OCI-LY1 (cell line): ENCODE results near the gene DPY19L3.
"Not testable (repeated sequence)": the region's sequence is repeated elsewhere in the genome, so short reads cannot be mapped to it uniquely, and the experiment has no call there.

ENCODE experiments used
- H2AFZ ChIP-seq: fragments of 200-600 bp; sonication (generic), shearing (Covaris generic); 2 replicates; pipeline ENCODE4 v1.6.0; 2014; ENCODE audit warnings: antibody characterized with exemption, mild to moderate bottlenecking, low read length
- H3F3A ChIP-seq: fragments of 200-600 bp; sonication (generic), shearing (Covaris generic); 2 replicates; pipeline ENCODE4 v1.6.0; 2014; ENCODE audit warnings: mild to moderate bottlenecking, antibody characterized with exemption, low read length, moderate library complexity; ENCODE audit not compliant: insufficient read depth
- H3K27ac ChIP-seq: fragments of 200-600 bp; sonication (generic); 2 replicates; pipeline ENCODE4 v1.5.1; 2014; ENCODE audit warnings: low read length, mixed run types, mild to moderate bottlenecking, low read depth; ENCODE audit not compliant: poor library complexity, severe bottlenecking
- H3K27me3 ChIP-seq: fragments of 200-600 bp; sonication (generic); 2 replicates; pipeline ENCODE4 v1.6.0; 2014; ENCODE audit warnings: antibody characterized with exemption, mild to moderate bottlenecking, low read length, moderate library complexity; ENCODE audit not compliant: insufficient read depth
- H3K36me3 ChIP-seq: fragments of 200-600 bp; sonication (generic); 2 replicates; pipeline ENCODE4 v1.6.1; 2014; ENCODE audit warnings: mild to moderate bottlenecking, antibody characterized with exemption, low read length, moderate library complexity, mixed read lengths; ENCODE audit not compliant: insufficient read depth
- H3K4me1 ChIP-seq: fragments of 200-600 bp; sonication (generic); 2 replicates; pipeline ENCODE4 v1.5.1; 2014; ENCODE audit warnings: mild to moderate bottlenecking, low read length, moderate library complexity; ENCODE audit not compliant: insufficient read depth, severe bottlenecking
- H3K4me2 ChIP-seq: fragments of 200-600 bp; sonication (generic), shearing (Covaris generic); 2 replicates; pipeline ENCODE4 v1.6.1; 2014; ENCODE audit warnings: low read length
- H3K4me3 ChIP-seq: fragments of 200-600 bp; sonication (generic); 2 replicates; pipeline ENCODE4 v1.5.1; 2014; ENCODE audit warnings: low read length, low read depth, mild to moderate bottlenecking, mixed read lengths; ENCODE audit not compliant: poor library complexity, severe bottlenecking
- H3K79me2 ChIP-seq: fragments of 200-600 bp; shearing (Covaris generic); 2 replicates; pipeline ENCODE4 v1.6.1; 2016; ENCODE audit warnings: mixed run types, low read length, mixed read lengths; ENCODE audit not compliant: insufficient read depth
- H3K9ac ChIP-seq: fragments of 200-600 bp; sonication (generic), shearing (Covaris generic); 2 replicates; pipeline ENCODE4 v1.6.1; 2014; ENCODE audit warnings: mild to moderate bottlenecking, low read length, mixed read lengths
- H3K9me2 ChIP-seq: fragments of 200-600 bp; sonication (generic), shearing (Covaris generic); 2 replicates; pipeline ENCODE4 v1.6.1; 2014; ENCODE audit warnings: low read depth, mild to moderate bottlenecking, low read length, mixed read lengths
- H3K9me3 ChIP-seq: fragments of 200-600 bp; shearing (Covaris generic); 2 replicates; pipeline ENCODE4 v1.6.1; 2014; ENCODE audit warnings: low read length, mixed read lengths
- H4K20me1 ChIP-seq: fragments of 200-600 bp; sonication (generic), shearing (Covaris generic); 2 replicates; pipeline ENCODE4 v1.6.0; 2016; ENCODE audit warnings: mild to moderate bottlenecking, low read length; ENCODE audit not compliant: insufficient read depth
- CTCF ChIP-seq: fragments of 200-600 bp; sonication (generic), shearing (Covaris generic); IDR thresholded peaks from 2 replicates; pipeline ENCODE4 v1.5.1; 2017; ENCODE audit warnings: mild to moderate bottlenecking, antibody characterized with exemption, low read length, moderate library complexity, mixed read lengths
- EZH2 ChIP-seq: fragments of 200-600 bp; sonication (generic), shearing (Covaris generic); IDR thresholded peaks from 2 replicates; pipeline ENCODE4 v1.8.0; 2017; ENCODE audit warnings: borderline replicate concordance, mixed run types, mild to moderate bottlenecking, antibody characterized with exemption, low read length, moderate library complexity, mixed read lengths

The DPY19L3 gene

GRCh38 chr19:32377088-32377487, 28.5 kb upstream of the DPY19L3 start:
- H3K9me2 ChIP-seq, H3K79me2 ChIP-seq, H3K9me3 ChIP-seq, H3K4me2 ChIP-seq, H2AFZ ChIP-seq, H4K20me1 ChIP-seq, H3K27ac ChIP-seq, H3K4me1 ChIP-seq, H3K9ac ChIP-seq, H3K4me3 ChIP-seq, H3F3A ChIP-seq, H3K27me3 ChIP-seq: not testable (repeated sequence)
- TF ChIP-seq CTCF, result peak; percentile 30; the same call in 1 of the 2 replicates
- peaks cover 62% of the 10 kb centered on the region for H3K36me3 ChIP-seq

GRCh38 chr19:32380269-32380668, 25.3 kb upstream of the DPY19L3 start:
- Histone ChIP-seq H3K9me3 (no peaks in the 10 kb centered on the region), H3K4me1 (no peaks in the 10 kb centered on the region), H3F3A (no peaks in the 10 kb centered on the region), H2AFZ (no peak overlapping the region), H3K9ac (no peak overlapping the region), H3K9me2 (no peaks in the 10 kb centered on the region), H4K20me1 (no peaks in the 10 kb centered on the region), H3K36me3 (peaks cover 60% of the 10 kb centered on the region), H3K27me3 (no peaks in the 10 kb centered on the region), H3K4me3 (no peak overlapping the region), H3K79me2 (no peaks in the 10 kb centered on the region), H3K4me2 (no peak overlapping the region), H3K27ac (no peak overlapping the region)
- no peak for TF ChIP-seq EZH2
- no peak for TF ChIP-seq CTCF

- Histone ChIP-seq H3K27ac (no peak overlapping the region), H3K36me3 (peaks cover 21% of the 10 kb centered on the region), H2AFZ (no peak overlapping the region), H3K9me3 (no peaks in the 10 kb centered on the region), H3K4me2 (no peak overlapping the region), H3K79me2 (no peaks in the 10 kb centered on the region), H3F3A (no peaks in the 10 kb centered on the region), H4K20me1 (no peaks in the 10 kb centered on the region), H3K9ac (no peak overlapping the region), H3K4me3 (no peak overlapping the region), H3K9me2 (no peaks in the 10 kb centered on the region), H3K27me3 (no peaks in the 10 kb centered on the region), H3K4me1 (no peaks in the 10 kb centered on the region)
- no peak for TF ChIP-seq CTCF
- TF ChIP-seq EZH2, result no peak
Measured at GRCh38 chr19:32387701-32388392, 17.7 kb upstream of the DPY19L3 start.
